ENCODE results near the gene ATG7.
"Not testable (repeated sequence)": the region's sequence is repeated elsewhere in the genome, so short reads cannot be mapped to it uniquely, and the experiment has no call there.

ATG7 gene

DNA sequence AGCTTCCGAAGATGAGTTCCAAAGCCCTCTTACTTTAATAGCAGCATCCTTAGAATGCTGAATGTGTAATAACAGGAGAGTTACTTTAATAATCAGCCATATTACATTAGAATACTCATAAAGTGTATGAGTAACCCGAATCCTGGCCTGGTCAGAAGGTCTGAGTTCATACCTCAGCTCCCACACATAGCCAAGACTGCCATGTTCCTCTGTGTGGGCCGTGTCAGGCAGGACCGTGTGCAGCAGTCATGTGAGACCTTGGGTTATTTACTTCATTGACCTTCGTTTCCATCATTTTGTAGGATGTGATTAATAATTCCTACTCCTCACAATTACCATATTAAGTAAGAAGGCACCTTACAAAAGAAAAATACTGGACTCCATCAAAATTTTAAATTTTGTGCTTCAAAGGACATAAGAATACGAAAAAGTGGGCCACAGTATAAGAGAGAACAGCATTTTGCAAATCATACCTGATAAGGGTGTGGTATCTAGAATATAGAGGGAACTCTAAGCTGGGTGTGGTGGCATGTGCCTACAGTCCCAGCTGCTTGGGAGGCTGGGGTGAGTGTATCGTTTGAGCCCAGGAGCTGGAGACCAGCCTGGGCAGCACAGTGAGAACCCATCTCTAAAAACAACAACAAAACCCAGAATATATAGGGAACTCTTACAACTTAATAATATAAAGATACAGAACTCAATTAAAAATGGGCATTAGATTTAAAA lies 163.4 kb downstream of the ATG7 start:
- DNase-seq, result no peak

DNA sequence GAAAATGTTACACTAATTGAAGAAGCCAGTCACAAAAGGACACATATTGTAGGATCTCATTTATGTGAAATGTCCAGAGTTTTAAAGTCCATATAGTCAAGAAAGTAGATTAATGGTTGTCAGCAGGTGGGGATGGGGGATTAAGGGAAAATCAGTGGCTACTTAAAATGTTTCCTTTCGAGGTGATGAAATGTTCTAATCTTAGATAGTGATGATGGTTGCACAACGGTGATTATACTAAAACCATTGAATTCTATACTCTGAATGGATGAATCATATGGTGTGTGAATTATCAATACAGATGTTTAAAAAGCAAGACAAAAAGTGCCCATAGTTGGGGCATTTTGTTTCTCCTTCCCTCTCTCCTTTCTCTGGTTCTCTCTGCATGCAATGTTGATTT lies 164.6 kb downstream of the ATG7 start:
- no peak for DNase-seq

DNA sequence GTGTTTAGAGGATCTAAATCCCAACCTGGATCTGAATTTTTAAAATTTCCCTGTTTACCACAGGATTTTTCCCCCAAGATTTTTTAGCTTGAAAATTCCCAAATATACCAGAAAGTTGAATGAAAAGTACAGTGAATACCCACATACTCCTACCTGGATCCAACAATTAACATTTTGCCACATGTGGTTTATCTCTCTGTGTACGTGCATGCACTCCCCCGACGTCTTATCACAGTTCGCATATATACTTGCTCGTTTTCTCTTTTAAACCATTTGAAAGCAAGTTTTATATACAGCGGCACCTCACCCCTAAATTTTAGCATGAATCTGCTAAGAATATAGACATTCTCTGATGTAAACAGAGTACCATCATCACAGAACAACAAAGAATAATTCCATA lies 165.3 kb downstream of the ATG7 start:
- DNase-seq, result no peak

DNA sequence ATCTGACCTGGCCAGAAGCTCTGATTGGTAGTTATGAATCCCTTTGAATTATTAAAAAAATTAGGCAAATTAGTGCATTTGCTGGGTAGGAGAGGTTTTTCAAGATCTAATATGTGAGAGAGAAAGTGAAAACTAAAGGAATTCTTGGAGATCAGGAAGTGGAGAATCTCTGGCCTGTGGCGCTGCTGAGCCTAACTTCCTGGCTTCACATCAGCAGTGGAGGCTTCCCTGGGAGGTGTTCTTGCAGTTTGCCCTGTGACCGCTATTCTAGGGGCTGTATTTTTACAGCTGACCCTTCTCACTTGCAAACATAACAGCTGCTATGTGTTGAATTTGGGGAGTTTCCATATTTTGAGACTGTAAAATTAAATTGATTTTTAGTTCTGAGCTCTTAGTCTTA lies 166.4 kb downstream of the ATG7 start:
- DNase-seq, result no peak

DNA sequence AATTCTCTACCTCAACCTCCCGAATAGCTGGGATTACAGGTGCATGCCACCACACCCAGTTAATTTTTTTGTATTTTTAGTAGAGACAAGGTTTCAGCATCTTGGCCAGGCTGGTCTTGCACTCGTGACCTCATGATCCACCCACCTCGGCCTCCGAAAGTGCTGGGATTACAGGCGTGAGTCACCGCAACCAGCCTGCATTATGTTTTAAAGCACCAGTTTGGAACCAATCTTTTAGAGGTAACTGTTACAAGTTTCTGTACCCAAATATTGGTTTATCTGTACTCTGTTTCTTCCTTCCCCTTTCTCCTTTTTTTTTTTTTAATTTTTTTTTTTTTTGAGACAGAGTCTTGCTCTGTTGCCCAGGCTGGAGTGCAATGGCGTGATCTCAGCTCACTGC lies 169.1 kb downstream of the ATG7 start:
- DNase-seq, result not testable (repeated sequence)

DNA sequence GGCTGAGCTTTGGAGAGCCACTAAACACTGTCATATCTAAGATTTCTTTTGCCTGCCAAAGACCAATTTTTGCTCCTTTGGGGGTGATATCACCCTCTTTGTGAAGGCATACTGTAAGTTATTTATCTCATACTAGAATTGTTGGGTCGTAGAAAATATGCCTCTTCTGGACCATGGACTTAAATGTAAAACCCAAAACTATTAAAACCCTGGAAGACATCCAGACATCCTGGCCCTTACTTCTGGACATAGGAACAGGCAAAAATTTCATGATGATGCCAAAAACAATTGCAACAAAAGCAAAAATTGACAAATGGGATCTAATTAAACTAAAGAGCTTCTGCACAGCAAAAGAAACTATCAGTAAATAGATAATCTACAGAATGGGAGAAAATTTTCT lies 172.2 kb downstream of the ATG7 start:
- DNase-seq, result no peak

DNA sequence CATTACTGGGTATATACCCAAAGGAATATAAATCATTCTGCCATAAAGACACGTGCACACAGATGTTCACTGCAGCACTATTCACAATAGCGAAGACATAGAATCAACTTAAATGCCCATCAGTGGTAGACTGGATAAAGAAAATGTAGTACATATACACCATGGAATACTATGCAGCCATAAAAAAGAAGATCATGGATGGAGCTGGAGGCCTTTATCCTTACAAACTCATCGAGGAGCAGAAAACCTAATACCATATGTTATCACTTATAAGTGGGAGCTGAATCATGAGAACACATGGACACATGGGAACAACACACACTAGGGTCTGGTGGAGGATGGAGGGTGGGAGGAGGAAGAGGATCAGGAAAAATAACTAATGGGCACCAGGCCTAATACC lies 173.0 kb downstream of the ATG7 start:
- DNase-seq, result not testable (repeated sequence)

DNA sequence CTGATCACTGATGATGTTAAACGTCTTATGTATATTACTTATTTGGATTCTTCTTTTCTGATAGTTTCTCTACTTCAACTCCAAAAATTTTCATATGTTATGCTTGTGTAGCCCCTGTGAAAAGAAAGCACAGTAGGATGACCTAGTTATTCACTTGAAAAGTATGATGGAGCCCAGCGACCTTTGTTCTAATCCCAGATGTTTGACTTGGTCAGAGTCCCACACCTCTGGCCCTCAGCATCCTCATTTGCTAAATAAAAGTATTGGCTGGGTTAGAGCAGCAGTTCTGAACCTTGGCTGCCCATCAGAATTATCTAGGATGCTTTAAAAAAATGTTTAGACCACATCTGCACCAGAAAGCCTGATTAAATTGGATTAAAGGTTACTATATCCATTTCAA lies 173.7 kb downstream of the ATG7 start:
- DNase-seq, result no peak

DNA sequence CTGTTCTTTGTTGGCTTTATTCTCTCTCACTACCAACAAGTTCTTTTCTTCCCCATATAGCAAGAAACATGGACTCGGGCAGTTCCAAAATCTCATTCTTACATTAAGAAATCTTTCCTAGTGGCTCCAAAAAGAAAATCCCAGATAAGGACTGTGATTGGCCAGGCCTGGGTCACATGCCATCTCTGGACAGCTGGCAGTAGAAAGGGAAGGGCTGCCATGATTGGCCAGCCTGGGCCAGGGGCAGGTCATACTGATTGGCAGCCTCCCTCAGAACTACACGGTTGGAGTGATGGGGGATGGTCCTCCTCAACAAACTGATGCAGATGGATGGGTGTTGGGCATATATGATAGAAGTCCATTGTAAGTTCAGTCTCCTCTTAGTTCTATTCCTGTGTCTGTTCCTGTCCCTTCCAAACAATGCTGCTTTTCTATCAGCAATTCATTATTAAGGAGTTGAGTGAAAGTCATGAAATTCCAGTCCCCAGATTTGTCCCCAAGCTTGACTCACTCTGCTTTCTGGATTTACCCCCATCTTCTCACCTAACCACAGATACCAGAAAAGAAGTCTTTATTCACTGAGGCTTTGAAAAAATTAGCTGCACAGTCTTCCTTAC lies 175.5 kb downstream of the ATG7 start:
- no peak for DNase-seq

DNA sequence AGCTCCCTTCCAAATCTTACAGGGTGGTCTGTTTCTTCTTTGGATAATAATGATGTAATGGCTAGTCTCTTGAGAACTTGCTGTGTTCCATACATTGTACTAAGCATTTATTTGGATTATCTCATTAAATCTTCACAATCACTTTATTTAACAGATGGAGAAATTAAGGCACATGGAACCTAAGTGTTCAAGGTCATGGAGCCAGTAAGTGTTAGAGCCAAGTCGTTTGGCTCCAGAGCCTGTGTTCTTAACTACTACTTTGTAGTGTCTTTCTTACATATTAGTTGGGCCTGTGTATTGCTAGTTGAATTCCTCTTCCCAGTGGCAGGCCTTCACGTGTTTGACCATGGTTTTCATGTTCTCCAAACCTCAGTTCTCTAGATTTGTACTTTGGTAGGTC lies 177.8 kb downstream of the ATG7 start:
- no peak for DNase-seq

DNA sequence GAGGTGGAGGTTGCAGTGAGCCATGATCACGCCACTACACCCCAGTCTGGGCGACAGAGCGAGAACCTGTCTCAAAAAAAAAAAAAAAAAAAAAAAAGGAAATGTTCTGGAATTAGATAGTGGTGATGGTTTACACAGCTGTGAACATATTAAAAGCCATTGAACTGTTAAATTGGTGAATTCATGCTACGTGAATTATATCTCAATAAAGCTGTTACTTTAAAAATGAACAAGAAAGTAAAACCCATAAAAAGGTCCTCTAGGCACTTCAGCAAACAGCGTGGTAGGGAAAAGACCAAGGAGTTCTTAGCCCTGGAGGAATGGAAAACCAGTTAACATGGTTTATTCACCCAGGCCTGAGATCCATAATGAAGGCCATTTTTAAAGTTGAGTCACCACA lies 180.1 kb downstream of the ATG7 start:
- DNase-seq, result no peak

DNA sequence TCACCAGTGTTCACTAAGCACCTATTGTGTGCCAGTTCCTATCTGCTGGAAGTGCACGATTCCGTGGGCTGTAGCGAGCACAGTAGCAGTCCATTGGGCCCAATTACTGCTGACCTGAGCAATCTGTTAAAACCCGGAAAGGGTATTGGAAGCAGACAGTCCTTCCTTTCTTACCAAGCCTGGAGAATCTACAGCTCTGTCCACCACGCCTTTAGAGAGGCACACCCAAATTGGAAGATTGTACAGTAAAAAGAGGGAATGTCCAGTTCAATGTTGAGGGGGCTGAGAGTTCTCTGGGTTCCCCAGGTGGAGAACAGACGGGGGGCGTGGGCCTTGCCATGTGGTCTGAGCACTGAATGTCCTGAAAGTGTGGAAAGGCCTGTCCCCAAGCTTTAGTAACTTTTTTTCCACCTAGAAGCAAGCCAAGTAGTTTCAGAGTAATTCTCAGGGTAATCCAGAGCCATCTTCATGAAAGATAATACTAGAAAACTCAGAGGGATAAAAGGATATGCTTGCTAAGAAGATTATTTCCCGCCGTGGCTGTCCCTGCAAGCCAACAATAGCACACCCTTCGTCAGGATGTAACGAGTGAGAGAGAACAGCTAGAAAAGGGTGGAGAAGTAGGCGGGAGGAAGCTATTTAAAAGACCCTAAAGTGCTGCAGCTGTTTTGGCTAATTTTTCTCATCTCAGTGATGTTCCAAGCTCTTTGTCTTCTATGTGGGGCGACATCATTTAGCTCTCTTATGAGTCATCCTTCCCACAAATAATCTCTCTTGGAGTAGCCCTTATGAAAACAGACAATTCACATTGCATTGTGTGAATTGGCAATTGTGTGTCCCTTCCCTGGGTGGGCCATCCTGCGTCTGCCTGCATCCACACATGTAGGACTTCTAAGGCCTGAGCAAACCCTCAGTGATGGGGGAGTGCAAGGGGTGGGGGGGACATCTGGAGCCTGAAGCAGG lies 181.0 kb downstream of the ATG7 start:
- DNase-seq, result no peak

DNA sequence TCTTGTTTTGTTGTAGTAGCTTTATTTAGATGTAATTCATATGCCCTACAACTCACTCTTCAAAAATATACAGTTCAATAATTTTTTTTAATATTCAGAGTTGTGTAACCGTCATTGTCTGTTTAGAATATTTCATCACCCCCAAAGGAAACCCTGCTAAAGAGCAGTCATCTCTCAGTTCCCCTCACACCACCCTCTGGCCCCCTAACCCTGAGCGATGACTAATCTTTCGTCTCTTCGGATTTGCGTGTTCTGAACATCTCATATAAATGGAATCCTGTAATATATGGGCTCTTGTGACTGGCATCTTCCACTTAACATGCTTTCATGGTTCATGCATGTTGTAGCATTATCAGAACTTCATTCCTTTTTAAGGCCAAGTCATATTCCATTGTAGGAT lies 183.8 kb downstream of the ATG7 start:
- DNase-seq, result no peak

DNA sequence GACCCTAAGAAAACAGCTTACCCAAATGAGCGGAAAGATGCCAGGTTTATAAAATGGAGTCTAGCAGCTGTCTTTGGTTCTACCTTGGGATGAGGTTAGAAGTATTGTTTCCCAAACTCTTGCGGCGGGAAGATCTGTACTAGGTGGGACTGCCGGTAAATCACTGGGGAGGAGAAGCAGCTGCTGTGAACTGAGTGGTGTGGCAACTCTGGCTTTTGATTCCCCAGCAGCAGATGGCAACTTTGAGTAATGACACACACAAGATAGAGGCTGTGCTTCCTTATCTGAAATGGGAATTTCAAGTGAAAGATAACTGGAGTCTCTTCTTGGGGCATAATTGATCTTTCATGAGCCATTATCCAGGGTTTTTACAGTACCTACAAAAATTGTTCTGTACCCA lies 184.9 kb downstream of the ATG7 start:
- DNase-seq, result no peak

DNA sequence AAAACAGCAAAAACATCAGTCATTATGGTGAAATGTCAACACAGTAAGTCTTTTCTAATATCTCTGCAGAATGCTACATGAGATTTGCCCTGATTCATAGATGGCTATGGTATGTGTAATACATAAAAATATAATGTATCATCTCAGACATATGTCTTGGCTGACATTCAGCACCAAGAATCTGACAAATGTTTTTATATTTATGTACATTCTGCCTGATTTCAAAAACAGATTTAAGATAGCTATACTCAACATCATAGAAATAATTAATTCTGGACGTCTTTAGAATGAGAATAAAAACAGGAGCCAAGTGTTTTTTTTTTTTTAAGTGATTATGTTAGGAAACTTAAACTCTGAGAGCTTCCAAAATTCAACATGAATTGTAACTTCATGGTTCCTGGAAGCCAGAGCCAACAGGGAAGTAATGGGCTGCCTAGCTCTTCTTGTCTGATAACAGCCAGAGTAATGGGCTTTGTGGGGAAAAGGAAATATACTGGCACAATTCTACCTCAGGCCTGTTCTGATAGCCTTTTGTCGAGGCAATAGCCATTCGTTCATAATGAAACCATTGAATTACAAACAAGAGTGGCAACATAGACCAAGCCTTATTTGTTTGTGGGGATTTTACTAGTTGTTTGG lies 187.1 kb downstream of the ATG7 start:
- no peak for DNase-seq

DNA sequence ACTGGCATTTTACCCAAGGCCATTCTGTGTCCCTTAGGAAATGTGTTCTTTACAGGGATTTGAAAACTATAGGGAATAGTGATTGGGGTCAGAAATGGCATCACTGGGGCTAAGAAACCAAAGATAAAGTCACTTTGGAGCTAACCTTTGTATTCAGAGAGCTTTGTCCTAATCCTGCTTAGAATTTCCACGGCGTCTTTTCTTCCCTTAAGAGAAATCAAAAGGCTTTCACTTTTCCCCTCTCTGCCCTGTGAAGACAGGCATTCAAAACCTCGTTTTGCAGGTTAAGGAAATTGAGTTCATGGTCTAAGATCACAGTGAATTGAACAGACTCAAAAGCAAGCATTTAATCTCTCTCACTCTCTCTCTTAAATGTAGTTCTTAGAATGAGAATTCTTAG lies 189.0 kb downstream of the ATG7 start:
- DNase-seq, result no peak

DNA sequence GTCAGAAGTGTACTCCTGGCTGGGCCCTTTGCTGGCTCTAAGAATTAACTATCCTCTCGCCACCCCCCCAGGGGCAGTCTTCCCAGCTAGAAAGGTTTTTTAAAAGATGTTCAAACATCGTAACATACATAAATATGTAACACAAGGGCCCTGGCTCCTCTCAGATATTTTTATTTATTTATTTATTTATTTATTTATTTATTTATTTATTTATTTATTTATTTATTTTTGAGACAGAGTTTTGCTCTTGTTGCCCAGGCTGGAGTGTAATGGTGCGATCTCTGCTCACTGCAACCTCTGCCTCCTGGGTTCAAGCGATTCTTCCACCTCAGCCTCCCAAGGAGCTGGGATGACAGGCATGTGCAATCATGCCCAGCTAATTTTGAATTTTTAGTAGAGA lies 190.5 kb downstream of the ATG7 start:
- DNase-seq, result not testable (repeated sequence)

DNA sequence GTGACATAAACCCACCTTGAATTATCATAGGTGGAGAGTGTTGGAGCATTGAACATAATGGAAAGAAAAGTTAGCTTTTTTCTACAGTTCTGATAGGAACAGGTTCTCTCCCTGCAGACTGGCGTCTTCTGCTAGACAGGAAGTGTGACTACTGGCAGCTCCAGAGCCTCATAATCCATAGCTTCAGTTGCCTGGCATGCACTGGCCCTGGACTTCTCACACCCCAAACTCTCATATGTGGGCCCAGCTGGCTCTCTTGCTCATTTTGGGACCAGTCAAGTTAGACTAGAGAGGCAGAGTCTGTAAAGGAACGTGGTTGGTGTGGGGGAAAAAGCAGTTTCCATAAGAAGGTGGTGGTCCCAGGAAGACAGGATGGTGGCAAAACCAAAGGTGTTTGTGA lies 191.4 kb downstream of the ATG7 start:
- no peak for DNase-seq

DNA sequence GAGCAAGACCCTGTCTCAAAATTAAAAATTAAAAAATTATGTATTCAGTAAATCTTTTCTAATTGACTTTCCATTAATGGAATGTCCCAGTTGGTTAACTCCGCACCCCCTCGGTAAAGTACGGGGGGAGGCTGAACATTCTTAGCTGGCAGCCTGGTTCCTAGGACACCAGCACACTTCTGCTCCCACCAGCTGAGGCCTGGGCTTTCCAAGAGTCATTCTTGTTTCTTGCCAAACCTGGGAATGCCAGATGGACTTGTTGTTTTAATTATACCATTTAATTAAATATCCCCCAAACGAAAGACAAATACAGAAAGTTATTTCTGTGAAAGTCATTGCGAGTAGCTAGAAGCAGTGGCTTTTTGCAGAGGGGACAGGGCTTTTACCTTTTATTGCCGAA lies 192.2 kb downstream of the ATG7 start:
- DNase-seq, result no peak

DNA sequence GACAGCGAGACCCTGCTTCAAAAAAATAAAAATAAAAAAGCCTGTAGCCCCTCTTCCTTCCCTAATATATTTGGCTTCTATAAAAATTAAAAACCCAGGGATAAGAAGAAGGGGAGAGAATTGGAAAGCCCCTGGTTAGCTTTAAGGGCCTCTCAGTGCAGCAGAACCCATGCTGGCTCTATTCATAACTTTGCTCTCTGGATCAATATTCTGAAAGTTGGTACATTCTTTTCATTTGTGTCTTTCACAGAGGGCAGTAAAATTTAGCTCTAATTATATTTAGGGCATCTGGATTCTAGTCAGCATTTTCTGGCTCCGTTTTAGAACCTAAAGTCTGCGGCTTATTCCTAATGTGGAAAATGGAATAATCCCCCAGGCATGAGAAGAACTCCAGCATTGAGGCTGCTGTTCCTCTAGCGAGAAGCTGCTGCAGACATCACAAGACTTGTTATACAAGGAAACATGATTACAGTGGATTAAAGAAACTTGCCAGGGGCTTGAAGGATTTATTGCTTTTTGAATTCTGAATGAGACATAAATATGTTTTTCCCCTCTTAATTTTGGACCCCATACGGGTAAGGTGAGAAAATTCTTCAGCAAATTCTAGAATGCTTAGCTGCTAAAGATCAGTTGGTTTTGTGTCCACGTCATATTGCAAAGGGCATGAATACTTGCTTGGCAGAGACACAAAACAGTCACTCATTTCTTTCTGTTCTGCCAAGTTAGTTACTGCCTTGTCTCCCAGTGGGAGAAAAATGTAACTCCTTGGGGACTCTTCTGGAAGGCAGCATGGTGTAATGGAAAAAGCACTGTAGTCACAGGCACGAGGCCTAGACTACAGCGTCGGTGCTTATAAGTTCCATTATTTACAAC lies 193.8 kb downstream of the ATG7 start:
- no peak for DNase-seq

DNA sequence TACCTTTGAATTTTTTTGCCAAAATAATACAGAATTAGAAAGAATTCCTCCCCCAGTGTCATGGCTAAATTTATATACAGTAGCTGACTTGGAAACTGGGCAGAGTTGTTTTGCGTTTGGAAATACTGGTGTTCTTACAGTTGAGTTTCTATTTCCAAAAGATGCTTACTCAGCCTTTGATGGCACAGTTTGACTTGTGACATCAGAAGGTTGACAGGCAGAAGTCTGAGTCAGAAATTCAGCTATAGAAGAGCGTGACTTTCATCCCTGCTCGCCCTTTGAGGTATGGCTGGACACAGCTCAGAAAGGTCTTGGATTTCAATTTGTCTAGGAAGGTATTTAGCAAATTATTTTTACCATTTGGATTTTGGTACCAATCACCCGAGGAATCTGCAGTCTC lies 195.7 kb downstream of the ATG7 start:
- DNase-seq, result no peak
